MM.1S (cell line): ENCODE data around the gene SEPTIN1.
"Not testable (repeated sequence)": the region's sequence is repeated elsewhere in the genome, so short reads cannot be mapped to it uniquely, and the experiment has no call there.

Source experiments
- EZH2 ChIP-seq: fragments of 300-600 bp; sonication (generic); optimal IDR thresholded peaks from 2 replicates; pipeline ENCODE3; 2017; ENCODE audit warnings: low read depth, mild to moderate bottlenecking, antibody characterized with exemption, low read length, mixed read lengths
- EZH2phosphoT487 ChIP-seq: fragments of 300-600 bp; sonication (generic); IDR thresholded peaks from 2 replicates; pipeline ENCODE4 v1.6.1; 2018; ENCODE audit warnings: antibody characterized with exemption, low read length
- TF ChIP-seq, protein P1 (sequence below): fragments of 300-600 bp; sonication (generic); IDR thresholded peaks from 2 replicates; pipeline ENCODE4 v1.5.1; 2016; ENCODE audit warnings: antibody characterized with exemption, low read length, mixed read lengths

GRCh38 chr16:30341971-30342370, 40.4 kb downstream of the SEPTIN1 start:
- TF ChIP-seq, protein P1, sequence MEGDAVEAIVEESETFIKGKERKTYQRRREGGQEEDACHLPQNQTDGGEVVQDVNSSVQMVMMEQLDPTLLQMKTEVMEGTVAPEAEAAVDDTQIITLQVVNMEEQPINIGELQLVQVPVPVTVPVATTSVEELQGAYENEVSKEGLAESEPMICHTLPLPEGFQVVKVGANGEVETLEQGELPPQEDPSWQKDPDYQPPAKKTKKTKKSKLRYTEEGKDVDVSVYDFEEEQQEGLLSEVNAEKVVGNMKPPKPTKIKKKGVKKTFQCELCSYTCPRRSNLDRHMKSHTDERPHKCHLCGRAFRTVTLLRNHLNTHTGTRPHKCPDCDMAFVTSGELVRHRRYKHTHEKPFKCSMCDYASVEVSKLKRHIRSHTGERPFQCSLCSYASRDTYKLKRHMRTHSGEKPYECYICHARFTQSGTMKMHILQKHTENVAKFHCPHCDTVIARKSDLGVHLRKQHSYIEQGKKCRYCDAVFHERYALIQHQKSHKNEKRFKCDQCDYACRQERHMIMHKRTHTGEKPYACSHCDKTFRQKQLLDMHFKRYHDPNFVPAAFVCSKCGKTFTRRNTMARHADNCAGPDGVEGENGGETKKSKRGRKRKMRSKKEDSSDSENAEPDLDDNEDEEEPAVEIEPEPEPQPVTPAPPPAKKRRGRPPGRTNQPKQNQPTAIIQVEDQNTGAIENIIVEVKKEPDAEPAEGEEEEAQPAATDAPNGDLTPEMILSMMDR = 0 out of 2 replicates have a peak, but pooled peaks have one; percentile 7
- not testable (repeated sequence) for TF ChIP-seq EZH2, EZH2phosphoT487
